NK-92 (cell line): Measurements from ENCODE around the gene CUEDC1.
"Not testable (repeated sequence)": the region's sequence is repeated elsewhere in the genome, so short reads cannot be mapped to it uniquely, and the experiment has no call there.

ENCODE experiments used
- DNase-seq: peaks from one replicate; lab custom pipeline; 2025; ENCODE audit not compliant: unreplicated experiment; lab: John Stamatoyannopoulos, UW

Gene CUEDC1

DNA sequence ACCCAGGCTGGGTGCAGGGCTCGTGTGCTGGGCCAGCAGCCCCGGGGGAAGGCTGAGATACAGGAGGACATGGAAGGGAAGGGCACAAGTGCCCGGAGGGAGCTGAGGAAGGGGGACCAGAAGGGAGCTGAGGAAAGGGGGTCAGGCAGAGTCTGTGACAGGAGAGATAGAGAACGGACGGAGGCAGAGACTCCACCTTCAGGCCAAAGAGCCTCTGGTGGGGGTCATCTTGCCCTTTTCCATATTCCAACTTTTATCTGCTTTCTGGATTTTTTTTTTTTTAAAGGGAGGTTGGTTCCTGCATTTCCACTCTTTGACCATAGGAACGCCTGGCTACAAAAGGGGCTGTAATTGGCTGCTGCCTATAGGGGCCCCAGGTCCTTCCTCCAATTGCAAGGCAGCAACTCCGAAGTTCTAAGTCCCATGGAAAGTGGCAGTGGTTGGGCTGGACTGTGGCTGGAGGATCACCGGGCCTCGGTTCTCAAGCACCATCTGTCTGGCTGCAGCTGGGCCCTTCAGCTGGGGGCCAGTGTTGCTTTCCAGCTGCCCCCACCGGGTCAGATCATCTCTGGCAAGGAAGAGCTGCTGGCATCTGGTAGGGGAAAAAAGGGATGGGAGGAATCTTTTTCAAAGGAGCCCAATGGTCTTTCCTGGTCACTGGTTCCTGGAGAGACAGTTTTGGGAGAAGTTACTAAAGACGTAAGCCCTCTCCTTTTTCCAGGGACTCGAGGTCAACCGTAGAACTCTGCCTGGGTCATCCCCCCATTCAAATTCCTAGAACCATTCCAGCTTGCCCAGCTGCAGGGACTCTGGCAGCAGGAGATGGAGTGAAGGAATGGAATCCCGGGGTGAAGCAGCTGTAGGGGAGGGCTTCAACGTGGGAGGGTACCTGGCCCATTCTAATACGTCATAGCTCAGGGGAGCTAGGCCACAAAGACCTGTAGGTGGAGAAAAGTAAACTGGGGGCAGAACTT is 92.2 kb downstream of the CUEDC1 start:
- DNase-seq, result no peak

DNA sequence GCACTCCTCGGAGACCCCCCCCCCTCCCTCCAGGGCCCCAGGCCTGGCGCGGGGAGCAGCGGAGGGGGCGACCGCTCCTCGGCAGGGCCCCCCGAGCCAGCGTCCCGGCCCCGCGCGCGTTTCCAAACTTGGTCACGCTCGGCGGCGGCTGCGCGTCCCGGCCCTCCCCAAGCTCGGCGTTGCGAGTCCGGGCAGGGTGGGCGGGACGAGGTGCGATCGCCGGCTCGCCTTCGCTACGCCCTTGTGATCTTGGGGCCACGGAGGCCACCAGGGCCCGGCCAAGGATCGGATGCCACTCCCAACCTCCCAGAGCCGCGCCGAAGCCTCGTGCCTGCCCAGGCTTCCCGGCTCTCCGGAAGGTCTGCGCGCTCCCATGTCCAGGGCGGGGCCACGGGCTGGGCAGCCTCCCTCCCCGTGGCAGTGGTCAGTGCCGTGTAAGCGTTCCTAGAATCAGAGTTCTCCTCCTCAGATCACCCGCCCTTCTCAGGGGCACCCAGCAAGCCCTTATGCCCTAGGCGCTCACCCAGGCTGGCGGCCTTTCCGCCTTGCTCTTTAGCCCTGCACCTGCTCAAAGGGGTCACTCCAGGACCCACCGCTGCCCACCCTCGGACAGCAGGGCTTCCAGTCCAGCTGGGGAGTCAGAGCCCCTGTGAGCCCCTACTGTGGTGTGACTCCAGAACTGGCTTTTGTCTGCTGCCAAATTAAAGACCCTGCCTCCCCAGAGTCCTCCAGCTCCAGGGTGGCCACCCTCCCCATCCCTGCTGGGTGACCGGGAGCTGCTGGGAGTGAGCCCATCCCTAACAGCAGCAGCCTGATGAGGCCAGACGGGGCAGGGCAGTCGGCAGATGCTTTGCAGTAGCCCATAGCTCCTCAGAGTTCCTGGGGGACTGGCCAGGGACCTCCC is 93.2 kb downstream of the CUEDC1 start:
- no peak for DNase-seq

DNA sequence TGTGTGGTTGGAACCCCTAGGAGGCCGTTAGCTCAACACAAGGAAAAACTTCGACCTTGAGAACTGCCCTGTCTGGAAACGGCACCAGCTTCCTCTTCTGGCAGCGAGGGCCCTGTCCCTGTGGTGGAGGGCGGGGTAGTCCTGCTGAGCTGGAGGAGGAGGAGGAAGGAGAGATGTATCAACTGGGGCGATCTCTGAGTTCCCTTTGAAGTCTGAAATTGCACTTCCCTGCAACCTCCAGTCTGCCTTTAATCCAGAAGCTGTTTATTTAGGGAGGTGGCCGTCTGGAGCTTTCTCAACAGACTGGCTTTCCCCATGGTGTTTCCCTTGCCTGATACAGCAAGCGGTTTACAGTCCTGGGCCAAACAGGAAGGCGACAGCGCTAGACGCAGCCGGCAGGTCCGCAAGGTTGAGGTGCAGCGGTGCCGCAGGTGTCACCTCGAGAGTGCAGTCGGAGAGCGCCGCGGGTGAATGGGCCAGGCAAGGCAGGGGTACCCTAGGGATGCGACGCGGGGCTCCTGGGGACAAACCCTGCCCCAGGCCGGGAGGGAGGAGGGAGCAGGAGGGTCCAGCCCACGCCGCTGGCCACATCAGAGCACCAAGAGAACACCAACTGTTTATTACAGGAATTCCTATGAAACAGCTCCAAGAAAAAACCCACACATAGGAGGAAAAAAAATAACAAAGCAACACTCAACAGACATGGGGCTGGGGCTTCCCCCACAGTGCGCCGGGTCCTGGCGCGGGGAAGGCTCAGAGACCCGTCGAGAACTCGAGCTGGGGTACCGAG is 94.0 kb downstream of the CUEDC1 start:
- no peak for DNase-seq

DNA sequence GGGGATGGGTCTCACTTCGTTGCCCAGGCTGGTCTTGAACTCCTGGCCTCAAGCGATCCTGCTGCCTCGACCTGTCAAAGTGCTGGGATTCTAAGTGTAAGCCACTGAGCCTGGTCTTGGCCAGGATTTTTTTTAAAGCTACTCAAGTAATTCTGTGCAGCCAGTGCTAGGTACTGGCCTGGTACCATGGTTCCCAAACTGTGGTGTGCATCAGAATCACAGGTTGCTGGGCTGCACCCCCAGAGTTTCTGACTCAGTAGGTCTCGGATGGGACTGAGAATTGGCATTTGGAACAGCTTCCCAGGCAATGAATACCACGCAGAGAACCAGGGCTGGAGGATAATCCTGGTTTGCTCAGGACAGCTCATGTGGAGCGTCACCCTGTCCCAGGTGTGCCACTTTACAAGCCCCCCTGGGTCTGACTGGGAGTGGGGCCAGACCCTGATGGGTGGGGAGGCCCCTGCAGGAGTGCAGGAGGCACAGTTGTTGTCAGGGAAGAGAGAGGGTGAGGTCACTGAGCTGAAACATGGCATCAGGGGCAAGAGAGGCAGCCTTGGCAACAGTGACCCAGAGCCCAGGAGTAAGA is 94.7 kb downstream of the CUEDC1 start:
- DNase-seq, result no peak

DNA sequence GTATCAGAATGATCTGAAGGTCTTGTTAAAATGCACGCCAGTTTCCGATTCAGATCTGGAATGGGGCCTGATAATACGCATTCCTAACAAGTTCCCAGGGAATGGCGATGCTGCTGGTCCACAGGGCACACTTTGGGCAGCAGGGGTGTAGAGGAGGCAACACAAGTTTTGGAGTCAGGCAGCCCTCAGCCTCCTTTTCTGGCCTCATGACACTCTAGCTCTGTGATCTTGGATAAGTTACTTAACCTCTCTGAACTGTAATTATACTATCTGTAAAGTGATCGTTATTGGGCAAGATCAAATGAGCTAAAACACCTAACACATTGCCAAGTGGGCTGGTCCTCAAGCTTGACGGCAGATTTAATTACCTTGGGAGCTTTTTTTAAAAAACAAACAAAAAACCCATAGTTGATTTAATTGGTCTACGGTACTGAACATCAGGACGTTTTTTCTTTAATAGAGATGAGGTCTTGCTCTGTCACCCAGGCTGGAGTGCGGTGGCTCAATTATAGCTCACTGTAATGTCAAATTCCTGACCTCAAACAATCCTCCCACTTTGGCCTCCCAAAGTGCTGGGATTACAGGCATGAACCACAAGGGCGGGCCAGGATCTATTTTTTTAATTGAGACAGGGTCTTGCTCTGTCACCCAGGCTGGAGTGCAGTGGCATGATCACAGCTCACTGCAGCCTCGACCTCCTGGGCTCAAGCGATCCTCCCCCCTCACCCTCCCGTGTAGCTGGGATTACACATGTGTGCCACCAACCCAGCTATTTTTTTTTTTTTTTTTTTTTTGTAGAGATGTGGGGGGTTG is 95.4 kb downstream of the CUEDC1 start:
- no peak for DNase-seq

DNA sequence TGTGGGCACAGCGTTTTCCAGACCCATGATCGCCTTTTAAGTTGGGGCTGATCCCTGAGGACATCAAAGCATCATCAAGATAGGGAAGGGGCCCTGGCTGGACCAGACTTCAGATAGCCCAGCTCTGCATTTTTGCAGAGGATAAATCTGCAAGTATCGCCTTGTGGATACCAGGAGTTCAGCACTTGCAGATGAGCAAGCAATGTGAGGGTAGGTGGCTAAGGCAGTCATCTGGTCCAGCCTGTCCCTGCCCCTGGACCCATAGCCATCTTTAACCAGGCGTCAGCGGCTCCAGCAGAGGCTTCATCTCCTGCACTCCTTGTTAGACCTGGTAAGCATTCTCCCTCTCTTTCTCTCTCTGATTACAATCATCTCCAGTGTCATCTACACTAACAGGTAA is 96.4 kb downstream of the CUEDC1 start:
- no peak for DNase-seq

DNA sequence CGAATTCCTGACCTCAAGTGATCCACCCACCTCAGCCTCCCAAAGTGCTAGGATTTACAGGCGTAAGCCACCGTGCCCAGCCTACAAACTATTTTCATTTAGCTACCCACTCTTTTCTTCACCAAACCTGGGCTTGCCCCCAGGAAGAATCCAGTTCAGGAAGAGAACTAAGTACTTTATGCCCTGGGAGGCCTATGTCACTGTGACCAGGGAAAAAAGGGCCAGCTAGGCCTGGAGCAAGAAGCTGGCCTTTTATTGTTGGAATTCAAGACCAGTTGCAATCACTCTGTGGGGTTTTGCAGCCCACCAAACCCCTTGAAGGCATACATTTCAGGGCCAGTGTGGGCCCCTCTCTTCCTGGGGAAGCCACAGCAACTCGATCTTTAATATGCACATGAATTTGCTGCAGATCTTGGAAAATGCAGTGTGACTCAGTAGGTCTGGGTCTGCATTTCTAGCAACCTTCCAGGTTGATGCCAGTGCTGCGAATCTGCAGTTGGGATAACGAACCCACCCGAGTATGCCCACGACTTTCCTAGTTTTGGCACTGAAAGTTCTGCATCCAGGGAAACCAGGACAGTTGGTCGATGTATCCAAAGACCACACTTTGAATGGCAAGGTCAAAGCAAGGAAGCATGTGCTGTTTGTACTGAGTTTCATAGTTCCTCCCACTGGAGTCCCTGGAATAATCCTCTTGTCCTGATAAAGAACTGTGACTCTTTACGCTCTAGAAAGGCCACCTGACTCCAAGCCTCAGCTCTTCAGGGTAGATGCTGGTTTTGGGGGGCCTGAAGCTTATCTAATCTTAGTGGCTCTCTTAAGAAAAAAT is 98.2 kb downstream of the CUEDC1 start:
- DNase-seq, result no peak

DNA sequence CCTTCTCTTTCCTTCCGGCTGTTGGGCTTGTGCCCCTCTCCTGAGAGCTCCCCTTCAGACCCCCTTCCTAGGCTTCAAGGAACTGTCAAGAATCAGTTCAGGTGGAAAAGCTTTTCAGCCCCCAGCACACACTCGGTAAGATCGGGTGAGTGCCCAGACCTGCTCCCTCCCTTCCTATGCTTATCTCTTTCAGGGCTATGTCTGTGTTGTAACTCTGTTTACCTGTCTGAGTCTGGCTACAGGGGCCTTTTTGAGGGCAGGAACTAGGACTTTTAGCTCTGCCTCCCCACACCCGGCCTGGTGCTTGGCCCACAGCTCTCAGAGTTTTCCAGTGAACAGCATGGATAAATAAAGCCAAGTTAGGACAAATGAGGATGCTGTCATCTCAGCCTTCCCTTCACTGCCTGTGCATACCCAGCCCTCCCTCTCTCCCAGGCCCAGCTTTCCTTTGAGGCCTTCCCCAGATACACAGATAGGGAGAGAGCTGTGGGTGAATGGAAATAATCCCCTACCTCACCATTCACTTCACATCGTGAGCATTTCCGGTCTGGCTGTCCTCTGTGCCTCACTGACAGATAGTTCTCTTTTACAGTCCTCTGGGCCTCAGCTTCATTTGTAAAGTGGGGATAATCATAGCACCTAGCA is 99.7 kb downstream of the CUEDC1 start:
- DNase-seq, result no peak

DNA sequence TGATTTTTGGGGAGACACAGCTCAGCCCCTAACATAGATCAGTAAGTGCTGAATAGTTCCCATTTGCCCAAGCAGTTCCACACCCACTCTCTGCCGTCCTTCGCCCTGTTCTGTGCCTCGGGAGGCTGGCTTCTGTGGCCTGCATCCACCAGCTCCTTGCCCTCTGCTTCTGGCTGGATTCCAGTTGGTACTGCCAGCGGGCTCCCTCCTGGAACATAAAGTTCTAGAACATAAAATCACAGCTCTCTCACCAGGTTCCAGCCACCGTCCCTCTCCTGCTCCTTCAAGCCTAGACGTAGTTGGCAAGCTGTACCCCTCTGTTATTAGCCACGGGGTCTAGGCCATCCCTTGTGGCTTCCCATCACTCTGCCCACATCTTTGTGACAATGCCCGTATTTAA is 101.5 kb downstream of the CUEDC1 start:
- DNase-seq, result no peak

DNA sequence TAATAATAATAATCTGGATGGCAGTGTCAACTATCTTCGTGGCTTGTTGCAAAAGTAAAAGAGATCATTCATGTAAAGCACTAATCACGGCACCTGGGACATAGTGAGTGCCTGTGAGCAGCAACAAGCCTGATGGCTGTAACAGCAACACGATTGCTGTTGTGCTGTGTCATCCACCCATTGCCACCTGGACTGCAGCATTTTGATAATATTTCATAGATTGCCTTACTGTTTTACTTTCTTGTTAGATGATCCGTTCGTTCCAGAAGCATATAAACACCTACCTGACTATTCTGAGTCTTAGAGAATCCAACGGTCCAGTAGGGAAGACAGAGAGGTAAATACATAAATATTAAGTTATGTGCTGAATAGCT is 102.3 kb downstream of the CUEDC1 start:
- DNase-seq, result no peak

DNA sequence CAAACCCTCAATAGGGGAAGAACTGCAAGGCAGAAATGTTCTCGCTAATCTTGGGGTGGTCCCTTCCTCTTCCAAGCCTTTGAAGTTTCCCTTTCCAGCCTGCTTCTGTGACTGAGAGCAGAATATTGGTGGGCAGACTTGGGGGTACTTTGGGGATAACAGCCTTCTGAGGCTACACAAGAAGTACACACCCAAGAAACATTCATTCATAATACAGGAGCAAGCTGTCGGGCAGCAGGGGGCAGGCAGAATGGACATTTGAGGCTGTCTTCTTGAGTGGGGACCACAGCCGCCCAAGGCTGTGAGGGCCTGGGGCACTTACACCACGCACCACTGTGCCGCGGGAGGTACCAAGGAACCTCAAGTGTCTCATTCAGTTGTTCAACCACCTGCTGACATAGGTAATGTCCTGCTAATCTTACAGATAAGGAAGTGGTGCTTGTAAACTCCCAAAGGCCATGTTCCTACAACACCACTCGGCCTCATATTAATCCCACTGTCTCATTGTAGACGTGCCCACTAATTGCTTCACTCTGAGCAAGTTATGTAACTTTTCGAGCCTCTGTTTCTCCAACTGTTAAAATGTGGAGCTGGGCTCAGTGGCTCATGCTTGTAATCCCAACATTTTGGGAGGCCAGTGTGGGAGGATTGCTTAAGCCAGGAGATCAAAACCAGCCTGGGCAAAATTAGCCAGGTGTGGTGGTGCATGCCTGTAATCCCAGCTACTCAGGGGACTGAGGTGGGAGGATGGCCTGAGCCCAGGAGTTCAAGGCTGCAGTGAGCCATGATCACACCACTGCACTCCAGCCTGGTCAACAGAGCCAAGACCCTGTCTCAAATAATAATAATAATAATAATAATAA is 102.9 kb downstream of the CUEDC1 start:
- no peak for DNase-seq

DNA sequence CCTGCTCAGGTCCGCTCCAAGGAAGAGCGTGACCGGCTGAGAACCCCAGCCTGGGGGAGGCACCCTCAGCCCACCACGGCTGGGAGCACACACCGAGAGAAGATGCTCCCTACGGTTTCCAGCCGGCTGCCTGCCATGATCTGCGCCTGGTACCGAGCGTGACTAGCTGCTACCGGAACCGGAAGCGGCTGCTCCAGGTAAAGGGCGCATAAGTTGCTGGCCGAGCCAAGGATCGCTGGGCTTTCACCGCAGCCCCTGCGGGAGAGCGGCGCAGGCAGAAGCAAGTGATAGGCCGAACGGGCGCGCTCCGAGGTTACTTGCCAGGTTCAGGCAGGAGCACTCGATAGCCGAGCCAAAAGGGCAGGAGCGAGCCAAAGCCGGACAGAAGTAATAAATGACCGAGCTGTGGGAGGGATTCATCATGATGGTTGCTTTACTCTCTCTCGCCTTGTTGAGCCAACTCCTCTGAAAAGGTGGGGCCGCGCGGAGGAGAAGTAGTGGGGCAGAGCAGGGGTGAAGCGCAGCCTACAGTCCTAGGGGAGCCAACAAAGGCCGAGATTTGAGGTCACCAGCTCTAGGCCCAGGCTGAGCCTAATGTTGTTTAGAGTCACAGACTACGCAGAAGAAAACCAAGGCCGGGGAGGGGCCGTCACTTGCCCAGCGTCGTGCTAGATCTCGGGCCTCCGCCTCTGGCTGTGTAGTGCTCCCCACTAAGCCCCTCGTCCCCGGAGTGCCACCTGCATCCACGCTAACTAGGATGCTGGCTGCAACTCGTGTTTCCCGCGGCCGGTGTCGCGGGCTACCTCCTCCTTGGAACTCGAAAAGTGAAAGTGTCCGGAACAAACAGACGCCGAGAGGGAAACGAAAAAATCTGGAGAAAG is 105.1 kb downstream of the CUEDC1 start, which contains the start of gene MRPS23:
Gene MRPS23 (minus strand): TSS at position 171 of the 881 bp plus-strand sequence. CDS start 34 bp downstream, at position 137.
- peak; percentile 82 for DNase-seq

DNA sequence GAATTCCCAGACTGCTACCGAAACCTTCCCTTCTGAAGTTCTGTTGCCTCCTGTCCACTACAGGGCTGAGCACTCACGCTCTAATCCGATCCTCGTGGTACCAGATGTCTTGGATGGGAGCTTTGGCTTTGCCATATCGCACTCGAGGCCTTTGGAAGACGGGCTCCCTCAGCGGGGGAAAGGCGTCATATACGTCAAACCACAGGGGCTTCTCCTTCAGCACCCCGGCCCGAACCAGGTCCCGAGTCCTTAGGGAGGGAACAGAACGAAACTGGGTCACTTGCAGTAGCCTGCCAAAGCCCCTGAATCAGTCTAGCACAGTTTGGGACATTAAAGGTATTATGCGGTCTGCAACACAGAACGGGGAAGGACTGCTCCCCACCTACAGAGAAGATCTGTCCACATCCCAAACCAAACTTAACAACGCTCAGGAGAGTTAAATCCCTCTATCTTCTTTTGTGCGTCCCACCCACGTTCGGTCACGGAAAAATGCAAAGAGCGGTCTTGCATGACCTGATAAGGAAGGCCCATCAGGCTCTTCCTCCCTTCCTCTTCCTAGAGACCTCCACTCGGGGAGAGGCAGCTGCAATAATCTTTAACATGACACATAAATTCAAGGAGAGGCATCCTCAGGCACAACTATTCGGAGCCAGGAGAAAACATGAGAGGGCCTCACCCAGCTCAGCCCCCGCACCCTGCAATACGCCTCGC is 105.9 kb downstream of the CUEDC1 start:
- DNase-seq, result no peak

DNA sequence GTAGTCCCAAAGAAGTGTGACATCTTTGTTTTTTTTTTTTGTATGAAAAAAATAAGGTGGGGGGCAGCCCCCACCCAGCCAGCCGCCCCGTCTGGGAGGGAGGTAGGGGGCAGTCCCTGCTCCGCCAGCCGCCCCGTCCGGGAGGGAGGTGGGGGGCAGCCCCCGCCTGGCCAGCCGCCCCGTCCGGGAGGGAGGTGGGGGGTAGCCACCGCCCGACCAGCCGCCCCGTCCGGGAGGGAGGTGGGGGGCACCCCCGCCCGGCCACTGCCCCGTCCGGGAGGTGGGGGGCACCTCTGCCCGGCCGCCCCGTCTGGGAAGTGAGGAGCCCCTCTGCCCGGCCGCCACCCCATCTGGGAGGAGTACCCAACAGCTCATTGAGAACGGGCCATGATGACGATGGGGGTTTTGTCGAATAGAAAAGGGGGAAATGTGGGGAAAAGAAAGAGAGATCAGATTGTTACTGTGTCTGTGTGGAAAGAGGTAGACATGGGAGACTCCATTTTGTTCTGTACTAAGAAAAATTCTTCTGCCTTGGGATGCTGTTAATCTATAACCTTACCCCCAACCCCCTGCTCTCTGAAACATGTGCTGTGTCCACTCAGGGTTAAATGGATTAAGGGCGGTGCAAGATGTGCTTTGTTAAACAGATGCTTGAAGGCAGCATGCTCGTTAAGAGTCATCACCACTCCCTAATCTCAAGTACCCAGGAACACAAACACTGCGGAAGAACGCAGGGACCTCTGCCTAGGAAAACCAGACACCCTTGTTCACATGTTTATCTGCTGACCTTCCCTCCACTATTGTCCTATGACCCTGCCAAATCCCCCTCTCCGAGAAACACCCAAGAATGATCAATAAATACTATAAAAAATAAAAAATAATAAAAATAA is 108.9 kb downstream of the CUEDC1 start:
- DNase-seq, result not testable (repeated sequence)

DNA sequence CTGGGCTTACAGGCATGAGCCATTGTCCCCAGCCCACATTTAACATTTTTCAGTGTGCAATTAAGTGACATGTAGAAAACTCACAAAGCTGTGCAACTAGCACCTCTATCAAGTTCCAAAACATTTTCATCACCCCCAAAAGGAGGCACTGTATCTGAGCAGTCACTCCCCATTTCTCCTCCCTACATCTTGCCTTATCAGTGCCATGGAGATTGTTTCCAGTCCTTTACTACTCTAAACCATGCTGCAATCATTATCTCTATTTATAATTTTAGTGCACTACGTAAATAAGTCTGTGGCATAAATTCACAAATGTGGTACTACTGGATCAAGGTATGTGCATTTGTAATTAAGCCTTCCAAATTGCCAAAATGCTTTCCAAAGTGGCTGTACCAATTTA is 112.9 kb downstream of the CUEDC1 start:
- no peak for DNase-seq
